Smooth muscle cell (in vitro differentiated cells): Measurements from ENCODE around the gene PHC2. TPM values are rescaled to one million over a fixed set of nuclear protein-coding genes. Genes with fewer than 3 reads are reported as not detected.

Experiments used
- DNase-seq: peaks from one replicate; lab custom pipeline; 2025; ENCODE audit not compliant: unreplicated experiment; lab: John Stamatoyannopoulos, UW
- H2AFZ ChIP-seq: fragments of 200-600 bp; sonication (generic); 2 replicates; pipeline ENCODE4 v1.6.0; 2016; ENCODE audit warnings: antibody characterized with exemption, low read depth, mild to moderate bottlenecking
- H3F3A ChIP-seq: fragments of 200-600 bp; sonication (generic); 2 replicates; pipeline ENCODE4 v1.6.0; 2017; ENCODE audit warnings: antibody characterized with exemption, low read depth
- H3K27ac ChIP-seq: fragments of 200-600 bp; sonication (generic); 2 replicates; pipeline ENCODE4 v1.5.1; 2016; ENCODE audit warnings: low read depth, mild to moderate bottlenecking
- H3K27me3 ChIP-seq: fragments of 200-600 bp; sonication (generic); 2 replicates; pipeline ENCODE4 v1.6.1; 2016; ENCODE audit warnings: low read depth, mild to moderate bottlenecking
- H3K36me3 ChIP-seq: fragments of 200-600 bp; sonication (generic); 2 replicates; pipeline ENCODE4 v1.5.1; 2016; ENCODE audit warnings: low read depth
- H3K4me1 ChIP-seq: fragments of 200-600 bp; sonication (generic); 2 replicates; pipeline ENCODE4 v1.5.1; 2016; ENCODE audit warnings: low read depth
- H3K4me2 ChIP-seq: fragments of 200-600 bp; sonication (generic); 2 replicates; pipeline ENCODE4 v1.6.0; 2016; ENCODE audit warnings: mild to moderate bottlenecking
- H3K4me3 ChIP-seq: fragments of 200-600 bp; sonication (generic); 2 replicates; pipeline ENCODE4 v1.5.1; 2016; ENCODE audit warnings: mild to moderate bottlenecking
- H3K79me2 ChIP-seq: fragments of 200-600 bp; sonication (generic); 2 replicates; pipeline ENCODE4 v1.6.0; 2016; ENCODE audit warnings: low read depth, mild to moderate bottlenecking
- H3K9ac ChIP-seq: fragments of 200-600 bp; sonication (generic); 2 replicates; pipeline ENCODE4 v1.6.0; 2016; ENCODE audit warnings: low read depth
- H3K9me3 ChIP-seq: fragments of 200-600 bp; sonication (generic); replicated peaks from 2 replicates; pipeline ENCODE4 v1.5.1; 2016; ENCODE audit warnings: low read depth
- H4K20me1 ChIP-seq: fragments of 200-600 bp; sonication (generic); 2 replicates; pipeline ENCODE4 v1.6.0; 2016; ENCODE audit warnings: low read depth
- WGBS: methylation state at CpG from one replicate; pipeline ENCODE4 v1.1.7; 2016; ENCODE audit warnings: low lambda C conversion rate; 5-methylcytosine and 5-hydroxymethylcytosine counted together
- polyA plus RNA-seq: library from polyadenylated mRNA; unstranded; fragments of >200 nt; fragmentation: Nextera tagmentation; extraction: Ambion mirVana; gene quantifications from 2 replicates; pipeline ENCODE4 v1.2.1, GENCODE V29; 2016
- total RNA-seq: library from RNA; depleted of rRNA; stranded (reverse); fragments of >200 nt; gene quantifications from 2 replicates; pipeline ENCODE4 v1.2.3, GENCODE V29; 2014
- TF ChIP-seq, protein P1 (sequence below): fragments of 200-600 bp; sonication (generic); IDR thresholded peaks from 2 replicates; pipeline ENCODE4 v1.5.1; 2017; ENCODE audit warnings: borderline replicate concordance, mild to moderate bottlenecking, antibody characterized with exemption; ENCODE audit not compliant: insufficient read depth, poor library complexity, severe bottlenecking

Gene PHC2
- total and polyA plus RNA-seq, 2 experiments from 2014 or later, result 42.4 to 109 TPM

DNA sequence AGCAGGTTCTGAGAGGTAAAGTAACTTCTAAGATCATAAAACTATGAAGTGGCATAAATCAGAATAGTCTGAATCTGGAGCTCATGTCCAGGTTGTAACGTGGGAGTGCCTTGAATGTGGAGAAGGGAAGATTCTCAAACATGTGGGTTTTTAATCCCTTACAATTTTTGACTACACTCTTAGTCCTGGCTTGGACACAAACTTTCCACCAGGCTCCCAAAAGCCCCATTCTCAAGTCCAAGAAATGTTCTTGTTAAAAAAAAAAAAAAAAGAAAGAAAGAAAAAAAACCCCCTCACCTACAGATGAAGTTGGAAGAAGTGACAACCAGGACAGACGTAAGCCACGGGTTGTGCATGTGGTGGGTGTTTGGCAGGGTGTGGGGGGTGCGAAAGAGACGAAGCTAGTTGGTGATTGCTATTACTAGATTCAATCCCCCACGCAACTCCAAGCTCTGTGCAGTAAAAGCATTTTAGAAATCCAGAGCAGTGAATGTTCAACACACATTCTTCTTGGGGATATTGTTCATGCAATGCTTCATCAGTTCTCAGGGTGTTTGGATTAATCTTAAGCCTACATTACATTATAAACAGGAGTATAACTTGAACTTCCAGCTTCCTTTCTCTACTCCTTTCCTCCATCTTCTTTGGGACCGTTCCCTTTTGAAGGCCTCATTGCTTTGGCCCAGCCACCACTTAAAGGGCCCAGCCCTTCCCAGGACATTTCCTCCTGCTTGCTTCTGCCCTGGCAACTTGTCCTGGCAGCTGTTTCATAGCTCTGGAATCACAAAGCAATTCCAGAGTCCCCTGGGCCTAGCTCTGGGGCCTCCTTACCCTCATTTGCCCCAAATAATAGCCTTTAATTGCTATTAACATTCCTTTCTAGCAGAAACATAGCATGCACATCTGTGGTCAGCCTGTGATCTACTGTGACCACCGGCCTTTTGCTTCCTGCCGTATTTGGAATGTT is 41.8 kb downstream of the PHC2 start:
- Histone ChIP-seq H3F3A (peaks cover 4% of the 10 kb centered on the region), H3K79me2 (no peaks in the 10 kb centered on the region), H4K20me1 (no peaks in the 10 kb centered on the region), H3K4me1 (peaks cover 15% of the 10 kb centered on the region), H3K9ac (no peak overlapping the region), H3K27ac (peak overlapping the region; percentile 61), H3K4me2 (peak overlapping the region; percentile 53), H3K27me3 (no peaks in the 10 kb centered on the region), H3K4me3 (no peak overlapping the region), H3K9me3 (no peaks in the 10 kb centered on the region), H3K36me3 (no peaks in the 10 kb centered on the region), H2AFZ (no peak overlapping the region)
- DNase-seq, result no peak
- WGBS, result 53% methylated on average over 9 of the region's 9 CpGs
- TF ChIP-seq, protein P1, sequence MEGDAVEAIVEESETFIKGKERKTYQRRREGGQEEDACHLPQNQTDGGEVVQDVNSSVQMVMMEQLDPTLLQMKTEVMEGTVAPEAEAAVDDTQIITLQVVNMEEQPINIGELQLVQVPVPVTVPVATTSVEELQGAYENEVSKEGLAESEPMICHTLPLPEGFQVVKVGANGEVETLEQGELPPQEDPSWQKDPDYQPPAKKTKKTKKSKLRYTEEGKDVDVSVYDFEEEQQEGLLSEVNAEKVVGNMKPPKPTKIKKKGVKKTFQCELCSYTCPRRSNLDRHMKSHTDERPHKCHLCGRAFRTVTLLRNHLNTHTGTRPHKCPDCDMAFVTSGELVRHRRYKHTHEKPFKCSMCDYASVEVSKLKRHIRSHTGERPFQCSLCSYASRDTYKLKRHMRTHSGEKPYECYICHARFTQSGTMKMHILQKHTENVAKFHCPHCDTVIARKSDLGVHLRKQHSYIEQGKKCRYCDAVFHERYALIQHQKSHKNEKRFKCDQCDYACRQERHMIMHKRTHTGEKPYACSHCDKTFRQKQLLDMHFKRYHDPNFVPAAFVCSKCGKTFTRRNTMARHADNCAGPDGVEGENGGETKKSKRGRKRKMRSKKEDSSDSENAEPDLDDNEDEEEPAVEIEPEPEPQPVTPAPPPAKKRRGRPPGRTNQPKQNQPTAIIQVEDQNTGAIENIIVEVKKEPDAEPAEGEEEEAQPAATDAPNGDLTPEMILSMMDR, result no peak

DNA sequence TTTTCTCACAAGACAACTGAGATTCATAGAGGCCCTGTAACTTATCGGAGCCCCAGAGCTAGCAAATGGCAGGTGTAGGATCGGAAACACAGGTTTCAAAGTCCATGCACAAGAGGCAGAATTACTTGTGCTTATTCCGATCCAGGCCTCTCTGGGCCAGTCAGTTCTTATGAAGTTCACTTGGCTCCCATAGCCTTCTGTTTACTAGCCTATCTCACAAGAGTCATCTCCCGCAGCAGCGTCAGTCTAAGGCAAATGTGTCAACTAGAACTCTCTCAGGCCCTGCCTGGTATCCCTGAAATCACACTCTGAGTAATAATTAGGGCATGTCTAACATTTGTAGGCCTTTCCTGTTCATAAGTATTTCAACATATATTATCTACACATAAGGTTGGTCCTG is 43.3 kb downstream of the PHC2 start:
- no peak for DNase-seq
- WGBS, result 56% methylated on average over 5 of the region's 5 CpGs
- H3K4me3 ChIP-seq, result no peak overlapping the region
- H4K20me1 ChIP-seq, result no peaks in the 10 kb centered on the region
- TF ChIP-seq, protein P1, result no peak
- no peak overlapping the region for H2AFZ ChIP-seq
- peak overlapping the region; percentile 22 for H3K4me2 ChIP-seq
- no peaks in the 10 kb centered on the region for H3K9me3 ChIP-seq
- no peaks in the 10 kb centered on the region for H3K36me3 ChIP-seq
- H3K4me1 ChIP-seq, result peaks cover 27% of the 10 kb centered on the region
- H3K27ac ChIP-seq, result peak overlapping the region; percentile 61
- H3K79me2 ChIP-seq, result no peaks in the 10 kb centered on the region
- no peak overlapping the region for H3K9ac ChIP-seq
- H3K27me3 ChIP-seq, result no peaks in the 10 kb centered on the region
- peaks cover 8% of the 10 kb centered on the region for H3F3A ChIP-seq

DNA sequence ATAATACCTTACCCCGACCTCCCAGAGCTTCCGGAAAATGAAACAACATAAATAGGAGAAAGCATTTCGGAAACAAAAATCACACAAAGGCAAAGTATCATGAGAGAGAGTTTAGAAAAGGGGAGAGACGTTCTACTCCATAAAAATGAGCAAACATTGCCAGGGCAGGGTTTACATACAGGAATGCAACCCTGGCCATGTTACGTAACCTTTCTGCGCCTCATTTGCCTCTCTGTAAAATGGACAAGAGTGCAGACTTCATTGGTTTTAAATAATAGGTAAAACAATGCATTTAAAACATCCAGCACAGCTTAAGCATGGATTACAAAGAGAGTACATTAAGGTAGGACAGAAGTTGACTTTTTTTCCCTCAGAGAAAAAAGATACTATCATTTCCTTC is 45.6 kb downstream of the PHC2 start:
- Histone ChIP-seq H3F3A (peaks cover 12% of the 10 kb centered on the region), H2AFZ (no peak overlapping the region), H3K4me2 (no peak overlapping the region), H3K79me2 (no peaks in the 10 kb centered on the region), H3K9me3 (no peaks in the 10 kb centered on the region), H3K4me1 (peaks cover 32% of the 10 kb centered on the region), H3K27me3 (no peaks in the 10 kb centered on the region), H3K27ac (no peak overlapping the region), H4K20me1 (no peaks in the 10 kb centered on the region), H3K9ac (no peak overlapping the region), H3K4me3 (no peak overlapping the region), H3K36me3 (no peaks in the 10 kb centered on the region)
- no peak for DNase-seq
- TF ChIP-seq, protein P1, result no peak
- WGBS, result 92% methylated on average over 6 of the region's 6 CpGs
